Left lung (tissue), 10 donors: Measurements from ENCODE around the gene SIRT3. TPM values are rescaled to one million over a fixed set of nuclear protein-coding genes. Genes with fewer than 3 reads are reported as not detected.
A peak's percentile ranks its signal among the peaks of the same experiment; 100 is the strongest.
"Not testable (repeated sequence)": the region's sequence is repeated elsewhere in the genome, so short reads cannot be mapped to it uniquely, and the experiment has no call there.

Experiments
- ATAC-seq: fragments of 200-7000 bp; cut with Tn5 transposase; one replicate; pipeline ENCODE4 v1.9.1; 2020; ENCODE audit warnings: moderate library complexity
- DNase-seq, 4 donors: peaks; one replicate each; pipeline ENCODE4 v3.0.0-alpha.2; 2013 to 2020
- H3K27ac ChIP-seq, 2 donors: fragments of 200-600 bp; sonication (generic) in 1 of 2; one replicate each; pipeline versions ENCODE4 v1.5.0 to v1.8.0; 2020 to 2021
- H3K27me3 ChIP-seq, 2 donors: fragments of 200-600 bp; sonication (generic) in 1 of 2; one replicate each; pipeline versions ENCODE4 v1.5.0 to v1.8.0; 2020 to 2021
- H3K36me3 ChIP-seq, 2 donors: fragments of 200-600 bp; sonication (generic) in 1 of 2; one replicate each; pipeline versions ENCODE4 v1.5.0 to v1.8.0; 2020 to 2021
- H3K4me1 ChIP-seq, 2 donors: fragments of 200-600 bp; one replicate each; pipeline ENCODE4 v1.8.0; 2021
- H3K4me3 ChIP-seq, 2 donors: fragments of 200-600 bp; sonication (generic) in 1 of 2; one replicate each; pipeline versions ENCODE4 v1.5.0 to v1.8.0; 2020 to 2021; ENCODE audit warnings: mild to moderate bottlenecking in 1 of 2
- H3K9me3 ChIP-seq, 2 donors: fragments of 200-600 bp; sonication (generic) in 1 of 2; one replicate each; pipeline versions ENCODE4 v1.5.0 to v1.8.0; 2020 to 2021
- CTCF ChIP-seq, 2 donors: fragments of 200-600 bp; sonication (generic) in 1 of 2; IDR thresholded peaks; one replicate each; pipeline versions ENCODE4 v1.5.0 to v1.8.0; 2021; ENCODE audit warnings: antibody characterized with exemption in 2 of 2
- intact Hi-C, 2 donors: fragments of 100-400 bp; cut with DNase I; formaldehyde crosslinking; loops; one replicate each; pipeline versions ENCODE4 v1.11.2 to v1.14.2; 2022
- polyA plus RNA-seq, 6 donors: library from polyadenylated mRNA; unstranded; fragments of 120-200 nt; gene quantifications; one replicate each; pipeline ENCODE4 v1.2.1, GENCODE V29; 2013; ENCODE audit not compliant: insufficient read length in 6 of 6
- total RNA-seq, 2 donors: library from RNA; stranded (reverse); fragmentation: NEBNext Ultra II Directional; extraction: Animal tissue kit (Norgen Biotek cat#: 25700); gene quantifications; one replicate each; pipeline ENCODE4 v1.2.1, GENCODE V29; 2021
- donor health status: DM: no; HTN: yes; CAD: no.
- donor health status: DM: no; HTN: no; CAD: no.

SIRT3 gene
- total and polyA plus RNA-seq, 8 donors, result 13.5 to 36.6 (median 29.8) TPM

GRCh38 chr11:198236-198806 is 37.8 kb downstream of the SIRT3 start:
- ATAC-seq, result no peak
- Histone ChIP-seq H3K27ac (no peak overlapping the region), H3K36me3 (peaks cover 0 to 19% of the 10 kb centered on the region in 2 donors), H3K27me3 (no peaks in the 10 kb centered on the region), H3K4me3 (no peak overlapping the region), H3K9me3 (no peaks in the 10 kb centered on the region), H3K4me1 (peaks cover 0 to 22% of the 10 kb centered on the region in 2 donors)
- peak in 2 of 4 donors; percentile 16 to 66 for DNase-seq
- TF ChIP-seq CTCF (IDR thresholded peaks at IDR 0.05), result no peak
- intact Hi-C loops, result no loop called here

- H3K27me3 ChIP-seq, result no peaks in the 10 kb centered on the region
- peaks cover 0 to 14% of the 10 kb centered on the region in 2 donors for H3K36me3 ChIP-seq
- no peak for ATAC-seq
- peak in 1 of 4 donors; percentile 41 for DNase-seq
- no peak for TF ChIP-seq CTCF (IDR thresholded peaks at IDR 0.05)
- H3K27ac ChIP-seq, result no peak overlapping the region
- intact Hi-C loops, result no loop called here
- no peaks in the 10 kb centered on the region for H3K9me3 ChIP-seq
- H3K4me3 ChIP-seq, result no peak overlapping the region
- peaks cover 0 to 17% of the 10 kb centered on the region in 2 donors for H3K4me1 ChIP-seq
Observed at GRCh38 chr11:197741-198235, 38.4 kb downstream of the SIRT3 start.

GRCh38 chr11:196786-197731 is 39.1 kb downstream of the SIRT3 start:
- no peak overlapping the region for H3K4me3 ChIP-seq
- H3K27me3 ChIP-seq, result no peaks in the 10 kb centered on the region
- no peak for TF ChIP-seq CTCF (IDR thresholded peaks at IDR 0.05)
- ATAC-seq (no peak), DNase-seq (peak in 2 of 4 donors; percentile 3 to 70)
- no peak overlapping the region for H3K27ac ChIP-seq
- intact Hi-C loops, result no loop called here
- no peaks in the 10 kb centered on the region for H3K9me3 ChIP-seq
- H3K36me3 ChIP-seq, result peaks cover 0 to 12% of the 10 kb centered on the region in 2 donors
- peaks cover 0 to 10% of the 10 kb centered on the region in 2 donors for H3K4me1 ChIP-seq

GRCh38 chr11:193481-193880 is 42.7 kb downstream of the SIRT3 start:
- H3K36me3 ChIP-seq, intact Hi-C loops, DNase-seq, H3K27me3 ChIP-seq, H3K27ac ChIP-seq, H3K4me3 ChIP-seq, ATAC-seq, H3K4me1 ChIP-seq, H3K9me3 ChIP-seq: not testable (repeated sequence)

- H3K36me3 ChIP-seq, H3K4me3 ChIP-seq, H3K4me1 ChIP-seq, intact Hi-C loops, DNase-seq, H3K27ac ChIP-seq, H3K9me3 ChIP-seq, H3K27me3 ChIP-seq, ATAC-seq: not testable (repeated sequence)
Observed at GRCh38 chr11:192674-193128, 43.4 kb downstream of the SIRT3 start, which contains the start of gene SCGB1C1. TSS of gene SCGB1C1 (plus strand) at chr11:193078. CDS start at chr11:193100, 22 bp downstream.
